ENCODE results near the gene TEC.

TEC gene

DNA sequence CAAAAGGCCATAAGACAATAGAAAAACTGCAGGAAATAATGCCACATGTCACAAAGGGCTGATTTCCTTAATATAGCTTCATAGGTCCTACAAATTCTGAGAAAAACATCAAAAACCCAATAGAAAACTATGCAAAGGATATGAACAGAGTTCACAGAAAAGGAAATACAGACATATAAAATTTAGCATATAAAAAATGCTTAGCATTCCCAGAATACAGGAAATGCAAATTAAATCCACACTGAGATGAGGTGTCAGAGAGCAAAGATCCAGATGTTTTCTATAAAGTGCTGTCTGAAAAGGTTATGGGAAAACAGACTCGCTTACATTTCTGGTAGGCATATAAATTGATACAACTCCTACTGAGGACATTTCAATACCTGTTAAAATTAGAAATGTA lies 169.4 kb downstream of the TEC start:
- DNase-seq (ENCODE audit: insufficient read length, low spot score) = no peak
- peak; percentile 33 for FAIRE-seq

GRCh38 chr4:48095441-48095840 lies 174.2 kb downstream of the TEC start:
- DNase-seq (ENCODE audit: insufficient read length, low spot score) = no peak
- no peak for FAIRE-seq

DNA sequence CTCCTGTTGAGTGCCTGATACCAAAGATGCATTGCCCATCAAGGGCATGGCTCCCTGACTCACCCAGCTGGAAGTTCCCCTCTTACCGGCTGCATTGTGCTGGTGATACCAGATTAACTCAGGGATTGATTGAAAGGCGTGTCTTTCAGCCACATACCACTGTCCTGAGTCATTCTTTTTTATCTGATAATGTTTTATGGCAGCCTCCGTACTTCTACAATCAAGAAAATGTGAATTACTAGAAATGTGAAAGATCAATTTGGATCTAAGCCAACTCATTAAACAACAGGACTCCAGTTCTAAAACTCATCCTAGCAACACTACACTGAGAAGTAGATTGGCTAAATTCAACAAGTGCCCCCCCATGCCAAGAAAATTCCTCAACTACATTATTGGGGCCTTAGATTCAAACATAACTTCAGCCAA lies 175.6 kb downstream of the TEC start:
- DNase-seq (ENCODE audit: insufficient read length, low spot score) (no peak), FAIRE-seq (no peak)

- FAIRE-seq (no peak), DNase-seq (ENCODE audit: insufficient read length, low spot score) (no peak)
These were observed 179.0 kb downstream of the TEC start for GRCh38 chr4:48090621-48091020.

GRCh38 chr4:48085821-48086589 lies 183.6 kb downstream of the TEC start:
- DNase-seq (ENCODE audit: insufficient read length, low spot score) (no peak), FAIRE-seq (no peak)
